HT1080 (cell line): ENCODE results near the gene OTC. TPM values are rescaled to one million over a fixed set of nuclear protein-coding genes. Genes with fewer than 3 reads are reported as not detected.
A peak's percentile ranks its signal among the peaks of the same experiment; 100 is the strongest.

ENCODE experiments used
- DNase-seq: peaks from one replicate; pipeline ENCODE4 v3.0.0-alpha.2; 2015; ENCODE audit warnings: low read depth
- total RNA-seq: library from RNA; depleted of rRNA; stranded (reverse); fragments of >200 nt; shearing (Covaris generic); gene quantifications from 2 replicates; pipeline ENCODE4 v1.2.3, GENCODE V29; 2014

OTC gene
- total RNA-seq, 1 experiment from 2014 or later: not detected

- no peak for DNase-seq
Observed at GRCh38 chrX:38357747-38358673, 5.6 kb downstream of the OTC start.

GRCh38 chrX:38363046-38363445, 10.6 kb downstream of the OTC start:
- DNase-seq: no peak

GRCh38 chrX:38365954-38366353, 13.6 kb downstream of the OTC start:
- no peak for DNase-seq

DNA sequence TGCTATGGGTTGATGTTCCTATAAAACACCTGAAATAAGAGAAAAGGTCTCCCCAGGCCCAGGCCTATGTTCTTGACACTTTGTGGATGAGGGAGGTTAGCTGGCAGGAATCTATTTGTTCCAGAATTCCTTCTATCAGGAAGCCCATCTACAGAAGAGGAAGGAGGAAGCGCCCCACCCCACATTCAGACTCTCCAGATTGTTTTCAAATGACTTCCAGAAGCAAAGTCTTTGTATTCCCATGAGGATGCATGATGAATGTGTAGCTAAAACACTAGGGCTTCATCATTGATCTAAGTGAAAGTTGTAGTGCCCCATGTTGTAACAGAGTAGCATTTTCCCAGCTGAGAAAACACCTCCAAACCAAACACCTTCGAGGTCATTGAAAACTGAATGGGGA, 16.4 kb downstream of the OTC start:
- DNase-seq: no peak

GRCh38 chrX:38371641-38372040, 19.2 kb downstream of the OTC start:
- no peak for DNase-seq

DNA sequence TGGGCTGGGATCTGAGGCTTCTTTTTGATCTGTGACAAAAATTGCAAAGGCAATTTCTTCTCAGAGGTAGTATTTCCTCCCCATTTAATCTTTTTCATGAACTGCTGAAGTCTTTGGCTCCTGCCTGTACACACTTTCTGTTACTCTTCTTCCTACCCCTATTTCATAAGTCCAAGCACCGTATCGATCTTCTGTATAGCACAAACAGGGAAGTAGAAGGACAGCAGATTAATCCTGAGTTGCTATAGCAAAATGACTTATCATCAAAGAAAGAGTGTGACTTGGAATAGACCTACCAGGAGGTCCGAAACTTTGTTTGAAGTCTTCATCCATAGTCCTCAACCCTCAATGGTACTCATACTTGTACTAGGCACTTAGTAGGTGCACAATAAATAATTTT, 22.0 kb downstream of the OTC start:
- DNase-seq: no peak

DNA sequence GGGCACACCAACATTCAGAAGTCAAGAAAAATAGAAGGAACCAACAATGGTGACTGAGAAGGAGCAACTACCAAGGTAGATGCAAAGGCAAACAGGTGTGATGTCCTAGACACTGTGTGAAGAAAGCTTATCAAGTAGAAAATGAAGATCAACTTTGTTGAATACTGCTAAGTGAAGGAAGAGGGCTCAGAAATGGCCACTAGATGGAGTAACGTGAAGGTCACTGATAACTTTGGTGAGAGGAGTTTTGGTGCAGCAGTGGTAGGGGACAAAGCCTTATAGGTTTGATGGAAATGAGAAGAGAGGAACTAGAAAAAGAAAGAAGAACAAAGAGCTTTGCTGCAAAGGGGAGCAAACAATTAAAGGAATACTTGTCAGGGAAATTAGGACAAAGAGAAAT, 23.5 kb downstream of the OTC start:
- DNase-seq: peak; percentile 0

- no peak for DNase-seq
Observed at GRCh38 chrX:38376747-38377146, 24.3 kb downstream of the OTC start.

DNA sequence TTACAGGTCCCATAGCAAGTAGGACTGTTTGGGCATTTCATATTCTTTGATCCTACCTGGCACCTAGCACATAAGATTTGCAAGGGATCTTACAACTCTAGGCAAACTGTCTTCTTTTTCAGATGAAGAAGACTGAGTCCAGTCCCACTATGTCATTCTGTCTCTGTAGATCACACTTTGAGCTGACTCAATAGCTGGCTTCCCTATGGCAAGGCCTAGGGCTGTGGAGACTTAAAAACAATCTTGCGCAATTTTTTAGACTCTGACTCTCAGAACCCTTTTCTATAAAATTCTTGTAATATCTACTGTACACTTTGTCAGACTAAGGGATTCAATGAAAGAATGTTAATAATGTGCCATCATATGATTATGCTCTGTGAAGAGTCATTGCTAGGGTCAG, 26.7 kb downstream of the OTC start:
- DNase-seq: no peak

GRCh38 chrX:38382663-38383062, 30.3 kb downstream of the OTC start:
- DNase-seq: no peak

GRCh38 chrX:38400389-38400910, 48.0 kb downstream of the OTC start:
- no peak for DNase-seq

DNA sequence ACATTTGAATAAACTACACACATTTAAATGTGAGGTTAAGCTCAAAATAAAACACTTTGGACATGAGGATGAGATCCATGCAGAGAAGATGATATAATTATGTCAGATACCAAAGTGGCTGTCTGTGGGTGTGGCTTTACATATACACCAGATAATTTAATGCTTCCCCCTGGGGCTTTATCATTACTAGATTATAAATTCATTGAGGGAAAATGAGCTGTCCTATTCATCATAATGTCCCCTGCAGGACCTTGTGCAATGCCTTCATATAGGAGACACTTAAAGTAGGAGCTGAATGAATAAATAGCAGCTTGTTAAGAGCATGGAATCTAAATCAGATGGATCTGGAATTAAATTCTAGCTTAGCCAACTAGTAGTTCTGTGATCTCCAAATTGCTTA, 49.7 kb downstream of the OTC start:
- DNase-seq: no peak

DNA sequence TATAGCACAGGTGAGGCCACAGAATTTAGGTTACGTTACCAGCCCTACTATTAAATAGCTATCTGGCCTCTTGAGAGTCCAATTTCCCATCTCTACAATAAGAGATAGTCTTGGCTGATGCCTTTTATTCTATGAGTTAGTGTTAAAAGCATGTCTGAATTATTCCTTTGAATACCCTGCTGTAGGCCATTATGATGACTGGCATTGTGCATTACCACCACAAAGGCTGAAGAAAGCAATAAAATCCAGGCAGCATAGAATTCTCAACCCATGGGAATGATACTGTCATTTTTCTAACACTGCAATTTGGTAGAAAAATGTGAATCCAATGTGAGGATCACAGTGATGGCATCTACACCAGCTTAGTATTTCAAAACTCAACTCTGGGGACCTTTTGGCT, 51.4 kb downstream of the OTC start:
- no peak for DNase-seq

- no peak for DNase-seq
Observed at GRCh38 chrX:38407126-38407525, 54.7 kb downstream of the OTC start.

DNA sequence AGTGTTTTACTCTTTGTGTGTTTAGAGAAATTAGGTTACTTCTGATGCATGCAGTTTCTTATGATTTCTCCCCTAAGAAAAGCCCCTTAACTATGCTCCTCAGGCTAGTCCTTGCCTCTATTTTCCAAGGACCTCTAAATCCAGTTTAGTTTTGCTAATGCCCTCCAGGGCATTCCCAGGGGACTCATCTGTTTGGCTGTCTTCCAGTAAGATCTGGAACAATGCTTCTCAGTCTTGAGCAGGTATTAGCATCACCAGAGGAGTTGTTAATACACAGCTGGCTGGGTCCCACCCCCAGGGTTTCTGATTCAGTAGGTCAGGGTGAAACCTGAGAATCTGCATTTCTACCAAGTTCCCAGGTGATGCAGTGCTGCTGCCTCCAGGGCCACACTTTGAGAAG, 56.9 kb downstream of the OTC start:
- no peak for DNase-seq

- DNase-seq: no peak
Observed at GRCh38 chrX:38426785-38427184, 74.4 kb downstream of the OTC start.

DNA sequence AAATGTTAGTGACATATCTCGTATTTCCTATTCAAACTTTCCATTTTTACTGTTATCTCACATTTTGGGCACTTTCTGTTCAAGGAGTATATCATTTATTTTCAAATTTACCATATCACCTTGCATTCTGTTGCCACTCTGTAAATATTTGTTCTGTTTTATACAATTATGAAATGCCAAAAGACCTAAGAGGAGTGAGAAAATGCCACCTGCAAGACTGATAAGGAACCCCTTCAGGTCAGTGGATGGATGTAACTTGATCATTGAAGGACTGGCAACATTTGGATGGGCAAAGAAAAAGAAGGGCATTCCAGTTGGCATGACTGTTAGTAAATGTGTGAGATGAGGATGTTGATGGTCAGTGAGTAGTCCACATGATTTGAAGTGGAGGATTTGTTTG, 79.1 kb downstream of the OTC start:
- no peak for DNase-seq

DNA sequence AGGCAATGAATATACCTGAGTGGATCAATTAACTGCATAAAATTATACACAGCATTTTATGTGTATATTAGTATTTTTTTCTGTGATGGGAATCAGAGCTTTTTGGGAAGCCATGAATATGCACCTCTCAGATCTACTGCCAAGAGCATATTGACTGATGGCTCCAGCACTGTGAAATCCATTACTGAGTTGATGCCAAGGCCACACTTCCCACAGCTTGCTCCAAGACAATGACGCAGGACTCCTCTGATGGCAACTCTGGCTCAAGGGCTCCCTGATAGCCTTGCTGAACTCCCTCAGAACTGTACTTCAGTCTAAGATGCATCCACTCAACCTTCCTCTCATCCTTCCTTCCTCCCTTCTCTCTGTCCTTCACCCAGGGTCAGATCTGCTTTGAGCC, 82.7 kb downstream of the OTC start:
- DNase-seq: no peak

- DNase-seq: peak; percentile 13
Observed at GRCh38 chrX:38437093-38437492, 84.7 kb downstream of the OTC start.

- DNase-seq: no peak
Observed at GRCh38 chrX:38438321-38438720, 85.9 kb downstream of the OTC start.

GRCh38 chrX:38452603-38453002, 100.2 kb downstream of the OTC start:
- DNase-seq: no peak

DNA sequence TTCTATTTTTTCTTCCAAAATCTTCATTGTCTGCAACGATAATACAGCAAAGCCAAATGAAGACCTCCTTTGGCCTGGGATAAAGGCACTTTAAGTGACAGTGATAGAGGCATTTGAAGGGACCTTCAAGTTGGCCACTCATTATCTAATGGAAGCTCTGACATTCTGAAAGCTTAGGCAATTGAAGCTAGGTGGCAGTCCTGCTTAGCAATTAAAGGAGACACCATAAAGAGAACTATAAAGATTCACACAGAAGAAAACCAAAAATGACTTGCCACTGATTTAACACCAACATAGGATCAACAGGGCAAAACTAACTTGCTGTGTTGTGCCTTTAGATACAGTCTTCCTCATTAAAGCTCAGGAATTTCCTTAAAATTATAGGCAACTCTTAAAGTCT, 105.7 kb downstream of the OTC start:
- no peak for DNase-seq

- DNase-seq: no peak
Observed at GRCh38 chrX:38462257-38462656, 109.9 kb downstream of the OTC start.
